Sigmoid colon (tissue), 7 donors: Measurements from ENCODE around the gene FMNL3. TPM values are rescaled to one million over a fixed set of nuclear protein-coding genes. Genes with fewer than 3 reads are reported as not detected.

Experiments used
- DNase-seq: peaks from one replicate; pipeline ENCODE4 v3.0.0-alpha.2; 2019
- H3K27ac ChIP-seq, 4 donors: fragments of 200-600 bp; sonication (generic); one replicate each; pipeline ENCODE4 v1.5.1; 2016 to 2019; ENCODE audit warnings: mild to moderate bottlenecking in 1 of 4
- H3K27me3 ChIP-seq, 3 donors: fragments of 200-600 bp; sonication (generic); one replicate each; pipeline ENCODE4 v1.5.1; 2019; ENCODE audit warnings: mild to moderate bottlenecking in 1 of 3
- H3K36me3 ChIP-seq, 4 donors: fragments of 200-600 bp; sonication (generic); one replicate each; pipeline ENCODE4 v1.5.1; 2016 to 2019
- H3K4me1 ChIP-seq, 4 donors: fragments of 200-600 bp; sonication (generic); one replicate each; pipeline ENCODE4 v1.5.1; 2017 to 2019
- H3K4me3 ChIP-seq, 4 donors: fragments of 200-600 bp; sonication (generic); one replicate each; pipeline ENCODE4 v1.5.1; 2017 to 2019; ENCODE audit warnings: mild to moderate bottlenecking in 2 of 4, moderate library complexity in 1 of 4
- H3K9me3 ChIP-seq, 4 donors: fragments of 200-600 bp in 3 of 4; sonication (generic) in 3 of 4; one replicate each; pipeline versions ENCODE4 v1.5.1 to v1.6.1; 2013 to 2019
- CTCF ChIP-seq, 4 experiments: fragments of 450-650 bp in 3 of 4; fragments of 200-600 bp in 1 of 4; IDR thresholded peaks; one replicate each; pipeline ENCODE4 v1.5.1; 2016 to 2019; ENCODE audit warnings: antibody characterized with exemption in 4 of 4, mild to moderate bottlenecking in 3 of 4, moderate library complexity in 2 of 4
- EP300 ChIP-seq, 4 donors: sonication (generic); formaldehyde crosslinking; IDR thresholded peaks; one replicate each; pipeline ENCODE4 v1.6.1; 2017; ENCODE audit warnings: antibody characterized with exemption in 4 of 4
- POLR2A ChIP-seq, 2 donors: fragments of 450-650 bp; IDR thresholded peaks; one replicate each; pipeline ENCODE4 v1.6.1; 2016; ENCODE audit warnings: antibody characterized with exemption in 2 of 2, mild to moderate bottlenecking in 2 of 2, moderate library complexity in 2 of 2
- POLR2AphosphoS5 ChIP-seq, 4 donors: sonication (generic); formaldehyde crosslinking; IDR thresholded peaks; one replicate each; pipeline ENCODE4 v1.6.1; 2017; ENCODE audit warnings: antibody characterized with exemption in 4 of 4
- WGBS, 2 donors: extraction: QIAGEN DNeasy Blood & Tissue Kit; methylation state at CpG; one replicate each; pipeline ENCODE4 v1.1.7; 2013; 5-methylcytosine and 5-hydroxymethylcytosine counted together
- intact Hi-C: fragments of 100-400 bp; cut with DNase I; formaldehyde crosslinking; loops from one replicate; pipeline ENCODE4 v1.15.1; 2023
- polyA plus RNA-seq, 3 donors: library from polyadenylated mRNA; stranded (reverse); fragments of 200-250 nt; gene quantifications; one replicate each; pipeline ENCODE4 v1.2.3, GENCODE V29; 2013
- total RNA-seq, 4 donors: library from RNA; depleted of rRNA; stranded (reverse); fragments of >200 nt; gene quantifications; one replicate each; pipeline ENCODE4 v1.1.0, GENCODE V29; 2016
- donor health status: healthy with polysubstance abuse.
- donor health status: Bipolar disorder and iron deficiency.
- donor health status: healthy.

Gene FMNL3
- total and polyA plus RNA-seq, 7 donors: 1.8 to 12.2 (median 9.8) TPM

DNA sequence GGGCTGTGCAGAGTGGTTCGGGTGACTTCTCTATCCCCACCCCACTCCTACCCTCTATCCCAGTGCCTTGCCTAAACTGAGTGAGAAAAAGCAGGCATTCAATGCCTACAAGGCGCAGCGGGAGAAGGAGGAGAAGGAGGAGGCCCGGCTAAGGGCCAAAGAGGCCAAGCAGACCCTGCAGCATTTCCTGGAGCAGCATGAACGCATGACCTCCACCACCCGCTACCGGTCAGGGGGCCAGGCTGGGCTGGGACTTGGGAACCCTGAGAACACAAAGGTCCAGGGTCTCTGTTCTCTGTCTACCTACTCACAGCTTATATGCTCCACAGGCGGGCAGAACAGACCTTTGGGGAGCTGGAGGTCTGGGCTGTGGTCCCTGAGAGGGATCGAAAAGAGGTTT is 72.2 kb downstream of the FMNL3 start:
- Histone ChIP-seq H3K4me3 (no peak overlapping the region), H3K27ac (no peak overlapping the region), H3K4me1 (peaks cover 0 to 19% (median 16%) of the 10 kb centered on the region in 4 donors), H3K9me3 (no peaks in the 10 kb centered on the region), H3K36me3 (peaks cover 2 to 33% (median 7%) of the 10 kb centered on the region in 4 donors), H3K27me3 (no peaks in the 10 kb centered on the region)
- DNase-seq: no peak
- 92 to 93% methylated on average over 9 of the region's 9 CpGs for WGBS, 2 donors
- no peak for TF ChIP-seq EP300 (IDR thresholded peaks at IDR 0.05)
- TF ChIP-seq POLR2AphosphoS5 (IDR thresholded peaks at IDR 0.05): no peak
- intact Hi-C loops: no loop called here

- Histone ChIP-seq H3K27me3 (no peaks in the 10 kb centered on the region), H3K36me3 (peaks cover 0 to 25% (median 7%) of the 10 kb centered on the region in 4 donors), H3K4me3 (no peak overlapping the region), H3K27ac (no peak overlapping the region), H3K9me3 (no peaks in the 10 kb centered on the region), H3K4me1 (peaks cover 0 to 19% (median 16%) of the 10 kb centered on the region in 4 donors)
- intact Hi-C loops: no loop called here
- TF ChIP-seq POLR2AphosphoS5 (IDR thresholded peaks at IDR 0.05) (no peak), CTCF (IDR thresholded peaks at IDR 0.05) (no peak), POLR2A (IDR thresholded peaks at IDR 0.05) (no peak)
- DNase-seq: no peak
- WGBS, 2 donors: 93 to 95% methylated on average over 2 of the region's 2 CpGs
These were observed 73.4 kb downstream of the FMNL3 start for GRCh38 chr12:49633703-49634345.

DNA sequence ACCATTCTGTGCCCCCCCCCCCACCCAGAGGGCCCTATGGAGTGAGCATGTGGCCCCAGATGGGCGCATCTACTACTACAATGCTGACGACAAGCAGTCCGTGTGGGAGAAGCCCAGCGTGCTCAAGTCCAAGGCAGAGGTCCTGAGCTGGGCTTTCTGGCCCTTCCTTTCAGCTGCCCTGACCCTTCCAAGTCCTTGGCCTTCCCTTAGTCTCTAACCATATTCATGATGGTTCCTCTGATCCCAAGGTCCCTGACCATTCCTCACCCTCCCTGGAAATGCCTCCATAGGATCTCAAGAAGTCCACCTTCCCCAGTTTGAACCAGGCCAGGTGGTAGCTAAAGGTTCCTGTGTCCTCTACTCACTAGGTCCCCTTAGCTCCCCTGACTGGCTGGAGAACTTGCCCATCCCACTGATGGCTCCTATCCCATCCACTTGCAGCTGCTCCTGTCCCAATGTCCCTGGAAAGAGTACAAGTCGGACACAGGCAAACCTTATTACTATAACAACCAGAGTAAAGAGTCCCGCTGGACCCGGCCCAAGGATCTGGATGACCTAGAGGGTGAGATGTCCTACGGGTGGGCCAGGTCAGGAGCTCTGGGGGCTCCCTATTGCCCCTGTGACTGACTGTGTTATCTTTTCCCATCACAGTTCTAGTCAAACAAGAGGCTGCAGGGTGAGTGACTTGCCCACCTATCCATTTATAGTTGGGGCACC is 74.1 kb downstream of the FMNL3 start:
- Histone ChIP-seq H3K36me3 (peaks cover 0 to 25% (median 7%) of the 10 kb centered on the region in 4 donors), H3K9me3 (no peaks in the 10 kb centered on the region), H3K4me3 (no peak overlapping the region), H3K27me3 (no peaks in the 10 kb centered on the region), H3K4me1 (peaks cover 0 to 19% (median 16%) of the 10 kb centered on the region in 4 donors), H3K27ac (no peak overlapping the region)
- no peak for TF ChIP-seq EP300 (IDR thresholded peaks at IDR 0.05)
- TF ChIP-seq CTCF (IDR thresholded peaks at IDR 0.05): no peak
- no peak for TF ChIP-seq POLR2A (IDR thresholded peaks at IDR 0.05)
- TF ChIP-seq POLR2AphosphoS5 (IDR thresholded peaks at IDR 0.05): no peak
- intact Hi-C loops: no loop called here
- DNase-seq: peak; percentile 62
- 93 to 95% methylated on average over 8 of the region's 8 CpGs for WGBS, 2 donors

GRCh38 chr12:49632401-49632800 is 74.8 kb downstream of the FMNL3 start:
- WGBS, 2 donors: 94% methylated on average over 9 of the region's 9 CpGs
- intact Hi-C loops: no loop called here
- Histone ChIP-seq H3K4me1 (peaks cover 0 to 13% (median 12%) of the 10 kb centered on the region in 4 donors), H3K4me3 (no peak overlapping the region), H3K27ac (no peak overlapping the region), H3K36me3 (peaks cover 0 to 25% (median 7%) of the 10 kb centered on the region in 4 donors), H3K27me3 (no peaks in the 10 kb centered on the region), H3K9me3 (no peaks in the 10 kb centered on the region)
- TF ChIP-seq EP300 (IDR thresholded peaks at IDR 0.05) (no peak), POLR2A (IDR thresholded peaks at IDR 0.05) (no peak), POLR2AphosphoS5 (IDR thresholded peaks at IDR 0.05) (no peak), CTCF (IDR thresholded peaks at IDR 0.05) (no peak)
- DNase-seq: peak; percentile 48

- 90 to 97% methylated on average over 6 of the region's 6 CpGs for WGBS, 2 donors
- Histone ChIP-seq H3K9me3 (no peaks in the 10 kb centered on the region), H3K4me3 (no peak overlapping the region), H3K27ac (no peak overlapping the region), H3K4me1 (peaks cover 0 to 3% (median 2%) of the 10 kb centered on the region in 4 donors), H3K36me3 (peaks cover 0 to 25% (median 7%) of the 10 kb centered on the region in 4 donors), H3K27me3 (no peaks in the 10 kb centered on the region)
- intact Hi-C loops: no loop called here
- DNase-seq: peak; percentile 54
- TF ChIP-seq CTCF (IDR thresholded peaks at IDR 0.05) (no peak), POLR2A (IDR thresholded peaks at IDR 0.05) (no peak), EP300 (IDR thresholded peaks at IDR 0.05) (no peak), POLR2AphosphoS5 (IDR thresholded peaks at IDR 0.05) (no peak)
These were observed 75.8 kb downstream of the FMNL3 start for GRCh38 chr12:49631336-49631907.
